GM12874 (cell line): Measurements from ENCODE around the gene FBXW11.

Experiments used
- CTCF ChIP-seq: IDR thresholded peaks from 2 replicates; pipeline ENCODE4 v1.5.1; 2011; ENCODE audit warnings: low read depth, mild to moderate bottlenecking, control low read depth, low read length, moderate library complexity; ENCODE audit not compliant: insufficient read depth

FBXW11 gene

DNA sequence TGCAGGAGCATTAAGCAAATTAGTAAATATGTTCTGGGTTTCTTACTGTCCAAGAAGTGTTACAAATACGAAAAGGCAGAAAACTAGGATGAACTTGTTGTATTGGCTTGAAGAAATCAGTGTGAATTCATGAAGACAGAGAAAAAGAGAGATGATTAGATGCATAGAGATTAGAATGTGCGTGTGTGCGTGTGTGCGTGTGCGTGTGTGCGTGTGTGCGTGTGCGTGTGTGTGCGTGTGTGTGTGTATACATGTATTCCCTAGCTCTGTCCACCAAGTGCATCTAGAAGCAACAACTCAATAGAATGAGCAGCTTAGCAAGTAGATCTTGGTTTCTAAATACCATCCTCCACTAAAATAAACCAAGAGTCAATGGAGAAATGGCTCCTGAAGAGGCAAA lies 179.3 kb downstream of the FBXW11 start:
- no peak for TF ChIP-seq CTCF

GRCh38 chr5:171826132-171826531 lies 180.3 kb downstream of the FBXW11 start:
- TF ChIP-seq CTCF = no peak

GRCh38 chr5:171825051-171825450 lies 181.4 kb downstream of the FBXW11 start:
- no peak for TF ChIP-seq CTCF

DNA sequence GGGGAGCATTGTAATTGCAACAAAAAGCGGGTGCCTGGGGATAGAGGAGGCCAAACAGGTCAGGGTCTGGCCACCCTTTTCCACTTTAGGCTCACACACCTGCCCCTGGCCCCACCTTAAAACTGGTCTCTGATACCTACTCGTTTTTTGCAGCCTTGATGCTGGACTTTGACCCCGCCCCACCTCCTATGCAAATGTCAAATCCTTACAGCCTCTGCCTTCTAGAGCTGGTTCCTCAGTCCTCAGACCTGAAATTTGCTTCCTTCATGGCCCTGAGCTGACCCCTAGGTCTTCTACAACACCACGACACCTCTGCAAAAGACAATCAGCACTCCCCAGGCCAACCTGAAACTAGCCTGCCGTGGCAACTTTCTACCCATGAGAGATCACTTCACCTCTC lies 183.2 kb downstream of the FBXW11 start:
- no peak for TF ChIP-seq CTCF

DNA sequence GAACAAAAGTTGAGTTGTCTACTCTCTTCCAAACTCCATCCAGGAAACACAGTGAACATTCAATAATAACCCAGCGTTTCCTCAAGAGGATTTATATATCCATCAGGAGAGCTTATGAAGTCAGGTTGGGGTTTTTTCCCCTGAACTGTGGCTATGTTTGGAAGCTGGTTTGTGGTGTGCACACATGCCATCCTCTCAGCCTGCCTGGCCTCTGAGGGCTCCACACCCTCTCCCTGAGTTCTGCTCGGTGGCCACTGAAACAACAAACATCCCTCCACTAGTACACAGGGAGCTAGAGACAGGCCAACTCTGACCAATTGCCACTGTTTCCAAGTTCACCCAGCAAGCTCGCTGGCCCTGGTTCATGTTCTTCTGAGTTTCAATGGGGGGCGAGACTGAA lies 185.2 kb downstream of the FBXW11 start:
- no peak for TF ChIP-seq CTCF

- no peak for TF ChIP-seq CTCF
Observed at GRCh38 chr5:171820561-171820960, 185.9 kb downstream of the FBXW11 start.

DNA sequence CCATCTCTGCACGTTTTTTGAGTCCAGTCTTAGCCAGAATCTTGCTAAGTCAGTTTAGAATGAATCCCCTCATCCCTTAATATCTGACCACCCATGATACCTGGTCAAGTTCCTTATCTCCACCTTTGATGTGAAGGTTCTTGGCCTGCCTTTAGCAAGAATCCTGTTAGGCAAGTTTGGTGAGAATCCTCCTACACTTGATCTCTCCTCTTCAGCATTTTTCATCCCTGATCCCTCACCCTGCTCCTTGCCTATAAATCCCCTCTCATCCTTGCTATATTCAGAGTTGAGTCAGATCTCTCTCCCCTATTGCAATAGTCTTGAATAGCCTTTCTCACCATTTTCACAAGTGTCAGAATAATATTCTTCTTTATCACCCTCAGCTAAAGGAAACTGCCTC lies 189.8 kb downstream of the FBXW11 start:
- no peak for TF ChIP-seq CTCF
